HG03558 (cell line): ENCODE data around the gene IL1RAP.
"Not testable (repeated sequence)": the region's sequence is repeated elsewhere in the genome, so short reads cannot be mapped to it uniquely, and the experiment has no call there.

Experiments
- ATAC-seq: cut with Tn5 transposase; IDR thresholded peaks from one replicate; pipeline ENCODE4 v1.9.1; 2021; ENCODE audit warnings: moderate number of reproducible peaks; ENCODE audit not compliant: unreplicated experiment; ENCODE audit errors: extremely low read depth

Gene IL1RAP

GRCh38 chr3:190513409-190514370 lies at the start of gene IL1RAP:
IL1RAP (plus strand) TSS chr3:190514085; CDS start chr3:190564290, 50,205 bp downstream.
- ATAC-seq = peak; percentile 97

- ATAC-seq = no peak
Observed at GRCh38 chr3:190467922-190468321, 46.0 kb upstream of the IL1RAP start.

GRCh38 chr3:190473261-190473660 lies 40.6 kb upstream of the IL1RAP start:
- not testable (repeated sequence) for ATAC-seq

GRCh38 chr3:190481779-190482178 lies 32.1 kb upstream of the IL1RAP start:
- ATAC-seq = no peak

GRCh38 chr3:190485830-190486532 lies 27.9 kb upstream of the IL1RAP start:
- no peak for ATAC-seq

- no peak for ATAC-seq
Observed at GRCh38 chr3:190486533-190486864, 27.4 kb upstream of the IL1RAP start.

- no peak for ATAC-seq
Observed at GRCh38 chr3:190486908-190487607, 26.8 kb upstream of the IL1RAP start.

GRCh38 chr3:190491533-190492054 lies 22.3 kb upstream of the IL1RAP start:
- no peak for ATAC-seq

- no peak for ATAC-seq
Observed at GRCh38 chr3:190492129-190492528, 21.8 kb upstream of the IL1RAP start.

GRCh38 chr3:190492966-190493365 lies 20.9 kb upstream of the IL1RAP start:
- ATAC-seq = no peak

GRCh38 chr3:190494907-190495306 lies 19.0 kb upstream of the IL1RAP start:
- ATAC-seq = no peak

- no peak for ATAC-seq
Observed at GRCh38 chr3:190495354-190495753, 18.5 kb upstream of the IL1RAP start.

GRCh38 chr3:190495796-190496195 lies 18.1 kb upstream of the IL1RAP start:
- ATAC-seq = no peak

- ATAC-seq = no peak
Observed at GRCh38 chr3:190496859-190497258, 17.0 kb upstream of the IL1RAP start.

- ATAC-seq = no peak
Observed at GRCh38 chr3:190497811-190498210, 16.1 kb upstream of the IL1RAP start.

GRCh38 chr3:190498293-190498692 lies 15.6 kb upstream of the IL1RAP start:
- no peak for ATAC-seq

GRCh38 chr3:190499122-190499521 lies 14.8 kb upstream of the IL1RAP start:
- ATAC-seq = no peak

GRCh38 chr3:190502946-190503345 lies 10.9 kb upstream of the IL1RAP start:
- no peak for ATAC-seq

GRCh38 chr3:190504354-190505125 lies 9.3 kb upstream of the IL1RAP start:
- no peak for ATAC-seq
